OCI-LY7 (cell line): ENCODE measurements around the gene VPS37C. TPM values are rescaled to one million over a fixed set of nuclear protein-coding genes. Genes with fewer than 3 reads are reported as not detected.

Source experiments
- BruUV-seq: library from RNA; stranded (reverse); fragments of 400-500 nt; replicated peaks from 2 replicates; lab custom pipeline; 2021; lab: Mats Ljungman, UMichigan
- CTCF ChIA-PET: fragments of 300-600 bp; sonication (Branson Sonifier 250); formaldehyde crosslinking; loops from one replicate; lab custom pipeline; 2022; ENCODE audit warnings: antibody characterized with exemption; ENCODE audit not compliant: unreplicated experiment; lab: Charles Lee
- POLR2A ChIA-PET: fragments of 300-600 bp; sonication (Branson Sonifier 250); formaldehyde crosslinking; loops from one replicate; lab custom pipeline; 2022; ENCODE audit warnings: antibody characterized with exemption; lab: Charles Lee
- DNase-seq: peaks from one replicate; pipeline ENCODE4 v3.0.0-alpha.2; 2015; ENCODE audit warnings: low spot score
- H2AFZ ChIP-seq: fragments of 200-600 bp; sonication (generic), shearing (Covaris generic); 2 replicates; pipeline ENCODE4 v1.6.1; 2014; ENCODE audit warnings: mild to moderate bottlenecking, antibody characterized with exemption, low read length, moderate library complexity
- H3K27ac ChIP-seq: fragments of 200-600 bp; sonication (generic); 2 replicates; pipeline ENCODE4 v1.5.1; 2014; ENCODE audit warnings: mixed run types, low read depth, mild to moderate bottlenecking, moderate library complexity, low read length, inconsistent platforms; ENCODE audit not compliant: poor library complexity, severe bottlenecking
- H3K36me3 ChIP-seq: fragments of 200-600 bp; sonication (generic); 2 replicates; pipeline ENCODE4 v1.6.1; 2014; ENCODE audit warnings: mild to moderate bottlenecking, antibody characterized with exemption, low read length, moderate library complexity, mixed read lengths; ENCODE audit not compliant: insufficient read depth
- H3K4me1 ChIP-seq: fragments of 200-600 bp; sonication (generic); 2 replicates; pipeline ENCODE4 v1.5.1; 2014; ENCODE audit warnings: mild to moderate bottlenecking, low read length; ENCODE audit not compliant: insufficient read depth, poor library complexity, severe bottlenecking
- H3K4me2 ChIP-seq: fragments of 200-600 bp; sonication (generic); 2 replicates; pipeline ENCODE4 v1.6.1; 2014; ENCODE audit warnings: mild to moderate bottlenecking, low read length
- H3K4me3 ChIP-seq: fragments of 200-600 bp; sonication (generic); 2 replicates; pipeline ENCODE4 v1.5.1; 2014; ENCODE audit warnings: mild to moderate bottlenecking, low read depth, low read length; ENCODE audit not compliant: poor library complexity, severe bottlenecking
- H3K79me2 ChIP-seq: fragments of 200-600 bp; sonication (generic); 2 replicates; pipeline ENCODE4 v1.6.1; 2016; ENCODE audit warnings: low read depth, mild to moderate bottlenecking, low read length, moderate library complexity, mixed read lengths; ENCODE audit not compliant: insufficient read depth
- H3K9me2 ChIP-seq: fragments of 200-600 bp; sonication (generic); 2 replicates; pipeline ENCODE4 v1.6.1; 2016; ENCODE audit warnings: mild to moderate bottlenecking, low read length, mixed read lengths; ENCODE audit not compliant: insufficient read depth
- H3K9me3 ChIP-seq: fragments of 200-600 bp; sonication (generic); 2 replicates; pipeline ENCODE4 v1.6.1; 2014; ENCODE audit warnings: mild to moderate bottlenecking, mixed run types, low read length, mixed read lengths
- H4K20me1 ChIP-seq: fragments of 200-600 bp; sonication (generic); 2 replicates; pipeline ENCODE4 v1.6.1; 2014; ENCODE audit warnings: mild to moderate bottlenecking, antibody characterized with exemption, low read length, moderate library complexity, mixed read lengths; ENCODE audit not compliant: insufficient read depth
- EZH2phosphoT487 ChIP-seq: fragments of 200-600 bp; sonication (generic); IDR thresholded peaks from 2 replicates; pipeline ENCODE4 v1.6.1; 2018; ENCODE audit warnings: low read depth, borderline replicate concordance, mild to moderate bottlenecking, mixed run types, antibody characterized with exemption, low read length, moderate library complexity, mixed read lengths
- intact Hi-C: fragments of 100-400 bp; cut with micrococcal nuclease; formaldehyde crosslinking; loops from one replicate; pipeline ENCODE4 v1.10.0; 2022; ENCODE audit not compliant: unreplicated experiment
- total RNA-seq, 2 experiments: library from RNA; depleted of rRNA in 1 of 2; stranded (reverse); fragments of >200 nt in 1 of 2; shearing (Covaris generic) in 1 of 2; gene quantifications; 2 replicates each; pipeline ENCODE4 v1.2.3, GENCODE V29; 2014 to 2022
- TF ChIP-seq, protein P1 (sequence below): fragments of 200-600 bp; sonication (generic); conservative IDR thresholded peaks from 2 replicates; pipeline ENCODE4 v1.5.1; 2014; ENCODE audit warnings: mild to moderate bottlenecking, antibody characterized with exemption, low read length, moderate library complexity, mixed read lengths

The VPS37C gene
- total RNA-seq, 2 experiments from 2014 or later = 10.3 to 12.8 TPM

- Histone ChIP-seq H3K79me2 (no peaks in the 10 kb centered on the region), H3K9me3 (no peaks in the 10 kb centered on the region), H4K20me1 (no peaks in the 10 kb centered on the region), H3K9me2 (no peaks in the 10 kb centered on the region), H3K4me2 (no peak overlapping the region), H3K4me1 (no peaks in the 10 kb centered on the region), H3K4me3 (no peak overlapping the region), H2AFZ (no peak overlapping the region), H3K36me3 (no peaks in the 10 kb centered on the region), H3K27ac (no peak overlapping the region)
- intact Hi-C loops = no loop called here
- TF ChIP-seq, protein P1, sequence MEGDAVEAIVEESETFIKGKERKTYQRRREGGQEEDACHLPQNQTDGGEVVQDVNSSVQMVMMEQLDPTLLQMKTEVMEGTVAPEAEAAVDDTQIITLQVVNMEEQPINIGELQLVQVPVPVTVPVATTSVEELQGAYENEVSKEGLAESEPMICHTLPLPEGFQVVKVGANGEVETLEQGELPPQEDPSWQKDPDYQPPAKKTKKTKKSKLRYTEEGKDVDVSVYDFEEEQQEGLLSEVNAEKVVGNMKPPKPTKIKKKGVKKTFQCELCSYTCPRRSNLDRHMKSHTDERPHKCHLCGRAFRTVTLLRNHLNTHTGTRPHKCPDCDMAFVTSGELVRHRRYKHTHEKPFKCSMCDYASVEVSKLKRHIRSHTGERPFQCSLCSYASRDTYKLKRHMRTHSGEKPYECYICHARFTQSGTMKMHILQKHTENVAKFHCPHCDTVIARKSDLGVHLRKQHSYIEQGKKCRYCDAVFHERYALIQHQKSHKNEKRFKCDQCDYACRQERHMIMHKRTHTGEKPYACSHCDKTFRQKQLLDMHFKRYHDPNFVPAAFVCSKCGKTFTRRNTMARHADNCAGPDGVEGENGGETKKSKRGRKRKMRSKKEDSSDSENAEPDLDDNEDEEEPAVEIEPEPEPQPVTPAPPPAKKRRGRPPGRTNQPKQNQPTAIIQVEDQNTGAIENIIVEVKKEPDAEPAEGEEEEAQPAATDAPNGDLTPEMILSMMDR = no peak
- TF ChIP-seq EZH2phosphoT487 = no peak
- CTCF ChIA-PET = no interaction called here
- BruUV-seq = no TSS peak
- POLR2A ChIA-PET = no interaction called here
- no peak for DNase-seq
Measured at GRCh38 chr11:61106296-61106695, 54.9 kb downstream of the VPS37C start.

GRCh38 chr11:61104963-61105362 is 56.3 kb downstream of the VPS37C start:
- Histone ChIP-seq H3K36me3 (no peaks in the 10 kb centered on the region), H4K20me1 (no peaks in the 10 kb centered on the region), H3K27ac (no peak overlapping the region), H3K4me1 (no peaks in the 10 kb centered on the region), H3K4me3 (no peak overlapping the region), H3K9me3 (no peaks in the 10 kb centered on the region), H3K9me2 (no peaks in the 10 kb centered on the region), H3K79me2 (no peaks in the 10 kb centered on the region), H2AFZ (no peak overlapping the region), H3K4me2 (no peak overlapping the region)
- TF ChIP-seq, protein P1 = no peak
- no peak for TF ChIP-seq EZH2phosphoT487
- DNase-seq = no peak
- intact Hi-C loops = no loop called here
- ChIA-PET CTCF (no interaction called here), POLR2A (no interaction called here)
- BruUV-seq = no TSS peak

DNA sequence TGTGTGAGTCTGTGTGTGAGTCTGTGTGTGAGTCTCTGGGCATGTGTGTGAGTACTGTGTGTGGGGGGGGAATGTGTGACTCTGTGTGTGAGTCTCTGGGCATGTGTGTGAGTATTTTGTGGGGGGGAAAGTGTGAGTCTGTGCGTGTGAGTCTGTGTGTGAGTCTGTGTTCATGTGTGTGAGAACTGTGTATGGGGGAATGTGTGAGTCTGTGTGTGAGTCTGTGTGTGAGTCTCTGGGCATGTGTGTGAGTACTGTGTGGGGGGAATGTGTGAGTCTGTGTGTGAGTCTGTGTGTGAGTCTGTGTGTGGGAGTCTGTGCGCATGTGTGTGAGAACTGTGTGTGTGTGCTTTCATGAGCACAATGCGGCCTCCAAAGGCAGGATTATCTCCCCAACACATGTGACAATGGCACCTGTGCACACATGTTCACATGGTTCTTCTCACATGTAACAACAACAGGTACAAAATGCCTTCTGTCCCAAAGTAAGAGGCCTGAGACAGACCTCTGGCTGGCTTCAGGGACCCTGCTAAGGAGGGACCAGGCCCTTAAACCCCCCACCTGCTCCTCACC is 57.3 kb downstream of the VPS37C start:
- POLR2A ChIA-PET = no interaction called here
- CTCF ChIA-PET = no interaction called here
- no peak overlapping the region for H2AFZ ChIP-seq
- no peak for DNase-seq
- no peaks in the 10 kb centered on the region for H3K36me3 ChIP-seq
- H3K4me1 ChIP-seq = no peaks in the 10 kb centered on the region
- H3K4me2 ChIP-seq = no peak overlapping the region
- H3K4me3 ChIP-seq = no peak overlapping the region
- H3K79me2 ChIP-seq = no peaks in the 10 kb centered on the region
- H4K20me1 ChIP-seq = no peaks in the 10 kb centered on the region
- no peak overlapping the region for H3K27ac ChIP-seq
- intact Hi-C loops = no loop called here
- no peaks in the 10 kb centered on the region for H3K9me2 ChIP-seq
- TF ChIP-seq, protein P1 = no peak
- no peak for TF ChIP-seq EZH2phosphoT487
- no TSS peak for BruUV-seq
- no peaks in the 10 kb centered on the region for H3K9me3 ChIP-seq
